ENCODE data around the gene TNXB.
"Not testable (repeated sequence)": the region's sequence is repeated elsewhere in the genome, so short reads cannot be mapped to it uniquely, and the experiment has no call there.

Gene TNXB

DNA sequence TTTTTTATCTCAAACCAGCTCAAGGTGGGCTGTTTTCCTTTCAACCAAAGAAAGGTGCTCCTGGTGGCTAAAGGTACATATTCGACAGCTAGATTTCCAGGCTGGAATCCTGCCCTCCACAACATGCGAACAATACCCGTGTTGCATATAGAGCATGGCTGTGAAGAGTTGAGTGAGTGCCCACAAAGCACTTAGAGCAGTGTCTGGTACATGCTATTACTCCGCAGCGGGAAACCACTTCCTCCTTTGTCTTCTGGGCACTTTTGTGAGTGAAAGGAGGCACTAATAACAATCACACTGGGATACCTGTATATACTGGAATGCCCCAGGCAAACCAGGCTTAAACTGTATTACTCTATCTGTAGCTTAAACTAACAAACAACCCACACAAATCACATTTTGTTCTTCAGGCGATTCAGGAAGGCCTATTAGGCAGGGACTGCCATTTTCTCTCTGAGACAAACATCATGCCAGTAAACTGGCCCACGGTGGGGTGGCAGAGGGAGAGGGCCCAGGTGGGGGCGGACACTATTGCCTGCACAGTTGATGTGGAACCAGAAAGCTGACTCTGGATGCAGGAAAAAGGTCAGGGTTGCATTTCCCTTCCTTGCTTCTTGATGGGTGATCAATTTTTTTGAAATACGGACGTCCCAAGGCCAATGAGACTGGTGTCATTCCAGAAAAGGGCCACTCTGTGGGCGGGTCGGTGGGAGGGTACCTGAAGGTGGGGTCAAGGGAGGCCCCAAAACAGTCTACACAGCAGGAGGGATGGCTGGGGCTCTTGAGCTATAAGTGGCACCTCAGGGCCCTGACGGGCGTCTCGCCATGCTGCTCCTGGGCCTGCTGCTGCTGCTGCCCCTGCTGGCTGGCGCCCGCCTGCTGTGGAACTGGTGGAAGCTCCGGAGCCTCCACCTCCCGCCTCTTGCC is 71.3 kb downstream of the TNXB start, which contains the start of gene CYP21A2:
TSS of gene CYP21A2 (plus strand) at position 818 of the 927 bp plus-strand sequence. CDS start at position 826, 8 bp downstream.
- not testable (repeated sequence) for DNase-seq (ENCODE audit: low spot score)

DNA sequence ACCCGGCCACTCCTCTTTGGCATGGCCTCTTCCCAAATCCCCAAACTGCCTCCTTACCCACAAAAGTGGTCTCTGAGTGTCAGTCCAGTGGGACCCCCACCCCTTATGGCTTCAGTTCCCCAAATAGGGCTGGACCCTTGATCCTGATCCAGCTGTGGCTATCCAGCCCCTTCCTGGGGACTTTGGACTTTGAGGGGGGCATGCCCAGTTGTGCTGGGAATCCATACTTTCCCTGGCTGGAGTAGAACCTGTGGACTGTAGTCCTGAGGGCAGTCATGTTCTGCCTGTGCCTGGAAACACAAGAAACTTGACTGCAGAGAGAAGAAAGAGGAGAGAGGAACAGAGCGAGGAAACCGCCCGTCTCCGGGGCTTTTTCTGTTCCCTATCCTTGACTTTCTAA is 72.0 kb downstream of the TNXB start:
- not testable (repeated sequence) for DNase-seq (ENCODE audit: low spot score)

DNA sequence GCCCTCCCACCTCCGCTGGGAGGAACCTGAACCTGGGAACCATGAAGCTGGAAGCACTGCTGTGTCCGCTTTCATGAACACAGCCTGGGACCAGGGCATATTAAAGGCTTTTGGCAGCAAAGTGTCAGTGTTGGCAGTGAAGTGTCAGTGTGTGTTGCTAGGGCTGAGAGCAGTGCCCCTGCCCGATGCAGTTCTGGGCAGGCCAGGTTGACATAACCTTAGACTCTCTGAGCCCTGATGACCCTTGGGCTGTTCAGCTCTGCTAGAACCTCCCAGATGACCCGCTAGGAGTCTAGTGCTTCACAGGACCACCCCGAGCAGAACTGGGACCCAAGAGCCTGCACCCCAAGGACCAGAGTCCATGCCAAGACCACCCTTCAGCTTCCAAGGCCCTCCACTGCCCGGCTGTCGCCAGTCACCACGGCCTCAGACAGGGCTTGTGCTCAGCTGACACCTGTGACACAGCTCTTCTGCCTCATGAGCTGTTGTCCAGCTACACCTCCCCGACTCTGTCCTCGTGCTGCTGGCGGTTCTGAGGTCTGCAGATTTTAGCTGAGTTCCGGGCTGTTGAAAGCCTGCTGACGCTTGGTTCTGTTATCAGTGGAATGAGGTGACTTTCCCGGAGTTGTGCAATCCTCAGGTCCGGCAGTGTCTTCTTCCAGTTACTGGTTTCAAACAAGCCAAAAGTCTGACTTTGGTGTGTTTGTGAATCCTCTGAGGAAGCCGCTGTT is 73.7 kb downstream of the TNXB start:
- DNase-seq (ENCODE audit: low spot score) = not testable (repeated sequence)

DNA sequence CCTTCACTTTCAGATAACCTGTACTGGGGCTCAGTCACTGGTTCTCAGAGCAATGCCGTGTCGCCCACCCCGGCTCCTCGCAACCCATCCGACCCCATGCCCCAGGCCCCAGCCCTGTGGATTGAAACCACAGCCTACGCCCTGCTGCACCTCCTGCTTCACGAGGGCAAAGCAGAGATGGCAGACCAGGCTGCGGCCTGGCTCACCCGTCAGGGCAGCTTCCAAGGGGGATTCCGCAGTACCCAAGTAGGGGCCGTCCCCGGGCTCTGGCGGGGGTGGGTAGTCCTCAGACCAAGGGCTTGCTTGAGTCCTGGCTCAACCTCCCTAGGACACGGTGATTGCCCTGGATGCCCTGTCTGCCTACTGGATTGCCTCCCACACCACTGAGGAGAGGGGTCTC is 79.6 kb downstream of the TNXB start:
- not testable (repeated sequence) for DNase-seq (ENCODE audit: low spot score)

DNA sequence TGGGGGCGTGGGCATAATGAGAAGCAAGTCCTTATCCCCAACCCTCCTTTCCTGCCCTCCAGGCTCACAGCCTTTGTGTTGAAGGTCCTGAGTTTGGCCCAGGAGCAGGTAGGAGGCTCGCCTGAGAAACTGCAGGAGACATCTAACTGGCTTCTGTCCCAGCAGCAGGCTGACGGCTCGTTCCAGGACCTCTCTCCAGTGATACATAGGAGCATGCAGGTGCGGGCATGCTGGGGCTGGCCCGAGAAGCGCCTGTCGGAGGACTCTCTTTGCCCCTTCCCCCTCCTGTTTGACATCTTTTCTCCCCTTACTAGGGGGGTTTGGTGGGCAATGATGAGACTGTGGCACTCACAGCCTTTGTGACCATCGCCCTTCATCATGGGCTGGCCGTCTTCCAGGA is 80.5 kb downstream of the TNXB start:
- DNase-seq (ENCODE audit: low spot score) = not testable (repeated sequence)

DNA sequence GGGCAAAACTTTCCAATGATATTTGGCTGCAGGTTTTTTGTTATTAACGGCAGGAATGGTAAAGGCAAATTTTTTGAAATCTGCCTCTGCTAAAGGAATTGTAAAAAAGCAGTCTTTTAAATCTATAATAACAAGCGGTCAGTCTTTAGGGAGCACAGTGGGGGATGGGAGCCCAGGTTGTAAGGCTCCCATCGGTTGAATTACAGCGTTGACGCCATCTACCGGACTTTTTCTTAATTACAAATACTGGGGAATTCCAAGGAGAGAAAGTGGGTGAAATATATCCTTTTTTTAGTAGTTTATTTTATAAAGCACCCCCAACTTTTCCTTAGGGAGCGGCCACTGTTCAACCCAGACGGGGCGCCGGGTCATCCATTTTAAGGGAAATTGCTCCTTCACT is 87.0 kb downstream of the TNXB start:
- DNase-seq (ENCODE audit: low spot score) = not testable (repeated sequence)

DNA sequence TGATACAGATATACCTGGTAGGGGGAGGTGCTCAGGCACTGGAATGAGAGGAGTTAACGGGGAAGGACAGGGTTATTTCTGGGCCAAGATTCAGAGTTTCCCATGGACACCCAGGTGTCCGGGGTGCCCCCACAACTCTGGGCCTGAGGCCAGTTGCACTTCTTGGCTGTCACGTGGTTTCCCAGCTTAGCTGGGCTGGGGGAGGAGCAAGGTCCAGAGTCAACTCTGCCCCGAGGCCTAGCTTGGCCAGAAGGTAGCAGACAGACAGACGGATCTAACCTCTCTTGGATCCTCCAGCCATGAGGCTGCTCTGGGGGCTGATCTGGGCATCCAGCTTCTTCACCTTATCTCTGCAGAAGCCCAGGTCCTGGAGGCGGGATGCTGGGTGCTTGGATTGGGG is 94.6 kb downstream of the TNXB start, which contains the start of gene C4B:
TSS of gene C4B (plus strand) at position 249 of the 400 bp plus-strand sequence. CDS start at position 300, 51 bp downstream.
- not testable (repeated sequence) for DNase-seq (ENCODE audit: low spot score)

DNA sequence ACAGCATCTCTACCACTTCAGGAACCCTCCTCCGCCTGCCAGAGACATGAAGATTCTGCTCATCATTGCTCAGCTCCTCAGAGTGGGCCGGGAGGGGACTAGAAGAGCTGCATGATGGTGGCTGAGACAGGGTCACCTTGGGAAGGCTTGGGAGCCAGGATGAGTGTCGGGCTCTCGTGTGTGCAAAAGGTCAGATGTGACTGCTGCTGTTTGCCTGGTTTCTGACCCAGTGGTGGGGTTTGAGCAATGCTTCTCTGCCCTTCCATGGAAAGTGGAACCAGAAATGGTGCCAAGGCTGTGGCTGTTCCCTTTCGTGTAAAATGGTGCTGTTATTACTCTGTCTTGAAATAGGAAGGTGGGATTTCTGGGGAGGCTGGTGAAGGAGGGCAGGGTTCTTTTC is 95.4 kb downstream of the TNXB start:
- DNase-seq (ENCODE audit: low spot score) = not testable (repeated sequence)

DNA sequence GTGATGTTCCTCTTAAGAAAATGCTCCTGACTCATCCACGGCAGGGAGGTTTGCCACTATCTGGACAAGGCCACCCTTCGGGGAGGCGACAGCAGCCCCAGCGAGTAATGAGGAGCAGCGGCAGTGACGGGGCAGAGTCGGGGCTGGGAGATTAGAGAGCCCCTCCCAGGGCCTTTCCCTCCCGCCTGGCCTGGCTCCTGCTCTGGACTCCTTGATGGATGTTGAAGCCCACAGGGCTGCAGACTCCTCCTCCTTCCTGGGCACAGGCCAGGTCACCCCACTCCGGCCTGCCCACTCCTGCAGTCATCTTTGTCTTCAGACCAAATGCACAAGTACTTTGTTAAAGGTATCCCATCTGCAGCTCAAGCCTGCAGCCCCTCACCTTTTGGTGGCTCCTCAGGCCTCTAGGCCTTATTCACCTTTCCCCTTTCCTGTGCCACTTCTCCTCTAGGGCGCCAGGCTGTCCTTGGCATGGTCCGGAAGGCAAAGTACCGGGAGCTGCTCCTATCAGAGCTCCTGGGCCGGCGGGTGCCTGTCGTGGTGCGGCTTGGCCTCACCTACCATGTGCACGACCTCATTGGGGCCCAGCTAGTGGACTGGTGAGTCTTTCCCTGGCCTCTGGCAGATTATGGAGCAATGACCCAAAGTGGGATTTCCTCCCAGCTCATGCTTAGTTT is 96.1 kb downstream of the TNXB start:
- DNase-seq (ENCODE audit: low spot score) = peak; percentile 31

DNA sequence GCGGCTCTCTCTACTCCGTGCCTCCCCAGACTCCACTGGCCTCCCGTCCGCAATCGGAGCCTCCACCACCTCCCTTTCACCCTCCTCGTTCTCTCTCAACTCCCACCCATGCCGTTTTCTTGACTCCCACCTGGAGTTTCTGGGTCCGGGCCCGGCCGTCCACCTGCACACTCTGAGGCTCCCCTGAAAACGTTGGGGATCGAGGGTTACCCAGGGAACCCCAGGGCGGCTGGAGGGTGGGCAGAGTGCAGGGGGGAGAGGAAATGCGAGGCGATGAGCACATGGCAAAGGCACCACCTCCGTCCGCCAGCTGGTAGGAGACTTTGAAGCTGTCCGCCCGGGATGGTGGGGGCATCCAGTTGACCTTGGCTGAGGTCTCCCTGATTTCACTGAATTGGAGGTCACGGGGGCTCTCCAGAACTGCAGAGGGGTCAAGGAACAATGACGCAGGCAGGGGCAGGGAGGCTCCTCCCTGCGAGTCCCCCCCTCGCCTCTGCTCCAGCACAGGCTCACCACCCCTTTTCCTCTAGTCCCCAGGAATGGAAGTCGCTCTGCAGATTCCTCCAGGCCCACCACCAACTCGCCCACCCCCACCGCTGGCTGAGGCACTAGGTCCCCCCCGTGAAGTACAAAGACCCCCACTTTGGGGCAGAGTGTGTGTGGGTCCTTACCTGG is 98.1 kb downstream of the TNXB start:
- not testable (repeated sequence) for DNase-seq (ENCODE audit: low spot score)

DNA sequence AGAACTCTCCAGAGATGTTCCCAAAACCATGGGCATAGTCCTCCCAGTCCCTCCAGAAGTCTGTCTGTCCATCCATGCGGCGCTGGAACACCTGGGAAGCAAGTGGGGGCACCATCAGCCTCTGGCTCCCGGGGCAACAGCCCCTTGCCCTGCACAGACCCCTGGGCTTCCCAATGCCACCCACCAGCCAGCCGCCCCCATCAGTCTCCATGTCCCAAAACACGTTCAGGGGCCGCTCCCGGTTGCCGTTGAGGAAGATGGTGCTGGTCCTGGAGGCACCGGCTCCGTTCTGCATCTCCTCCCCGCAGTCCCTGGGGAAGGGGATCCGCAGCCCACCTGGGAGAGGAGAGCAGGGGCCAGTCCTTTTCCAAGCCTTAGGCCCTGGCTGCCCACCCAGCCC is 99.6 kb downstream of the TNXB start:
- not testable (repeated sequence) for DNase-seq (ENCODE audit: low spot score)

DNA sequence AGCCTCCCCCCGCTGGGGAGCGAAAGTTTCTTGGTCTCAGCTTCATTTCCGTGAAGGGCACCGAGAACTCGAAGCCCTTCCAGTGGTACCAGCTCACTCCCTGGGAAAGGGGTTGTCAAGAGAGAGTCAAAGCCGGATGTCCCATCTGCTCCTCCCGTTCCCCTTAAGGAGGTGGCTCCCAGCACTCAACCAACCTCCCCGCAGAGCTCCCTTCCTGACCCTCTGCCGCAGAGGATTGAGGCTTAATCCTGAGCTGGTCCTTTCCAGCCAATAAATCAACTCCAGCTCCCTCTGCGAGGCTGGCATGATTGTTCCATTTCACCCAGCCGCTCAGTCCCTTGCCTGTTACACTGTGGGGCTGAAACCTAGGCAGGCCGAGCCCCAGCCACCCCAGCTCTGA is 100.5 kb downstream of the TNXB start:
- not testable (repeated sequence) for DNase-seq (ENCODE audit: low spot score)

DNA sequence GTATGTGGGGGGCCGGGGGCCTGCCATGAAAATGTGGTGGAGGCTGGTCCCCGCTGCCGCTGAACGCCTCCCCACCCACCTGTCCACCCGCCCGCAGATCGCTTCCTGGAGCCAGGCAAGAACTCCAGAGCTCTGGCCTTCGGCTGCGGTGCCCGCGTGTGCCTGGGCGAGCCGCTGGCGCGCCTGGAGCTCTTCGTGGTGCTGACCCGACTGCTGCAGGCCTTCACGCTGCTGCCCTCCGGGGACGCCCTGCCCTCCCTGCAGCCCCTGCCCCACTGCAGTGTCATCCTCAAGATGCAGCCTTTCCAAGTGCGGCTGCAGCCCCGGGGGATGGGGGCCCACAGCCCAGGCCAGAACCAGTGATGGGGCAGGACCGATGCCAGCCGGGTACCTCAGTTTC is 101.1 kb downstream of the TNXB start:
- DNase-seq (ENCODE audit: low spot score) = not testable (repeated sequence)

DNA sequence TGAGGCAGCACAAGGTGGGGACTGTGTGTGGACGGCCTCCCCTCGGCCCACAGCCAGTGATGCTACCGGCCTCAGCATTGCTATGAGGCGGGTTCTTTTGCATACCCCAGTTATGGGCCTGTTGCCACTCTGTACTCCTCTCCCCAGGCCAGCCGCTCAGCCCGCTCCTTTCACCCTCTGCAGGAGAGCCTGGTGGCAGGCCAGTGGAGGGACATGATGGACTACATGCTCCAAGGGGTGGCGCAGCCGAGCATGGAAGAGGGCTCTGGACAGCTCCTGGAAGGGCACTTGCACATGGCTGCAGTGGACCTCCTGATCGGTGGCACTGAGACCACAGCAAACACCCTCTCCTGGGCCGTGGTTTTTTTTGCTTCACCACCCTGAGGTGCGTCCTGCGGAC is 102.1 kb downstream of the TNXB start:
- not testable (repeated sequence) for DNase-seq (ENCODE audit: low spot score)

DNA sequence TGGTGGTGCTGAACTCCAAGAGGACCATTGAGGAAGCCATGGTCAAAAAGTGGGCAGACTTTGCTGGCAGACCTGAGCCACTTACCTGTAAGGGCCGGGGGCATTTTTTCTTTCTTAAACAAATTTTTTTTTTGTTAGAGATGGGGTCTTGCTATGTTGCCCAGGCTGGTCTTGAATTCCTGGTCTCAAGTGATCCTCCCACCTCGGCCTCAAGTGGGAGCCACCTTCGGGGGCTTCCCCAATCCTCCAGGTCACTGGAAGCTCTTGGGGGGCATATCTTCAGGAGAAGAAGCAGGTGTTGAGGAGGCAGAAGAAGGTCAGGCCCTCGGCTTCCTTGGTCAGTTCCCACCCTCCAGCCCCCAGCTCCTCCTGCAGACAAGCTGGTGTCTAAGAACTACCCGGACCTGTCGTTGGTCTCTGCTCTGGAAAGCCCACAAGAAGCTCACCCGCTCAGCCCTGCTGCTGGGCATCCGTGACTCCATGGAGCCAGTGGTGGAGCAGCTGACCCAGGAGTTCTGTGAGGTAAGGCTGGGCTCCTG is 103.1 kb downstream of the TNXB start:
- DNase-seq (ENCODE audit: low spot score) = not testable (repeated sequence)

DNA sequence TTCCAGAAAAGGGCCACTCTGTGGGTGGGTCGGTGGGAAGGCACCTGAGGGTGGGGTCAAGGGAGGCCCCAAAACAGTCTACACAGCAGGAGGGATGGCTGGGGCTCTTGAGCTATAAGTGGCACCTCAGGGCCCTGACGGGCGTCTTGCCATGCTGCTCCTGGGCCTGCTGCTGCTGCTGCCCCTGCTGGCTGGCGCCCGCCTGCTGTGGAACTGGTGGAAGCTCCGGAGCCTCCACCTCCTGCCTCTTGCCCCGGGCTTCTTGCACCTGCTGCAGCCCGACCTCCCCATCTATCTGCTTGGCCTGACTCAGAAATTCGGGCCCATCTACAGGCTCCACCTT is 103.6 kb downstream of the TNXB start:
- not testable (repeated sequence) for DNase-seq (ENCODE audit: low spot score)

DNA sequence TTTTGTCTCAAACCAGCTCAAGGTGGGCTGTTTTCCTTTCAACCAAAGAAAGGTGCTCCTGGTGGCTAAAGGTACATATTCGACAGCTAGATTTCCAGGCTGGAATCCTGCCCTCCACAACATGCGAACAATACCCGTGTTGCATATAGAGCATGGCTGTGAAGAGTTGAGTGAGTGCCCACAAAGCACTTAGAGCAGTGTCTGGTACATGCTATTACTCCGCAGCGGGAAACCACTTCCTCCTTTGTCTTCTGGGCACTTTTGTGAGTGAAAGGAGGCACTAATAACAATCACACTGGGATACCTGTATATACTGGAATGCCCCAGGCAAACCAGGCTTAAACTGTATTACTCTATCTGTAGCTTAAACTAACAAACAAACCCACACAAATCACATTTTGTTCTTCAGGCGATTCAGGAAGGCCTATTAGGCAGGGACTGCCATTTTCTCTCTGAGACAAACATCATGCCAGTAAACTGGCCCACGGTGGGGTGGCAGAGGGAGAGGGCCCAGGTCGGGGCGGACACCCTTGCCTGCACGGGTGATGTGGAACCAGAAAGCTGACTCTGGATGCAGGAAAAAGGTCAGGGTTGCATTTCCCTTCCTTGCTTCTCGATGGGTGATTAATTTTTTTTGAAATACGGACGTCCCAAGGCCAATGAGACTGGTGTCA is 104.1 kb downstream of the TNXB start:
- DNase-seq (ENCODE audit: low spot score) = not testable (repeated sequence)

DNA sequence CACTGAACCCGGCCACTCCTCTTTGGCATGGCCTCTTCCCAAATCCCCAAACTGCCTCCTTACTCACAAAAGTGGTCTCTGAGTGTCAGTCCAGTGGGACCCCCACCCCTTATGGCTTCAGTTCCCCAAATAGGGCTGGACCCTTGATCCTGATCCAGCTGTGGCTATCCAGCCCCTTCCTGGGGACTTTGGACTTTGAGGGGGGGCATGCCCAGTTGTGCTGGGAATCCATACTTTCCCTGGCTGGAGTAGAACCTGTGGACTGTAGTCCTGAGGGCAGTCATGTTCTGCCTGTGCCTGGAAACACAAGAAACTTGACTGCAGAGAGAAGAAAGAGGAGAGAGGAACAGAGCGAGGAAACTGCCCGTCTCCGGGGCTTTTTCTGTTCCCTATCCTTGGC is 104.7 kb downstream of the TNXB start:
- not testable (repeated sequence) for DNase-seq (ENCODE audit: low spot score)

DNA sequence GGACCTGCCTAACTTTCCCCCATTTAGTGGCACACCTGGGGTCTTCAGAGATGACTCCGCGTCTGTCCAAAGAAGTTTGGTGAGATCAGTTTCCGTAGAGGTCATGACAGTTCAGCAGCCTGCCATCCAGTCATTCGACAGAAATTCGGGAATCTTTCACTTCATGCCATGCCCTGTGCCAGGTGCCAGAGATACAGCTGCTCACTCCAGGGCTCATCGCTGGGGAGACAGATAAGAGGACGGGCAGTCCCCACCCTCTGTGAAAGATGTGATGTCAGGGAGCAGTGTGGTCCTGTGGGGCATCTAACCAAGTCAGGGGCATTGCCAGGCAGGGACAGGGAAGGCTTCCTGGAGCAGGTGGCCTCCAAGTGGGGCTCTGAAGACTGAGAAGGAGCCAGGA is 105.8 kb downstream of the TNXB start:
- DNase-seq (ENCODE audit: low spot score) = not testable (repeated sequence)

DNA sequence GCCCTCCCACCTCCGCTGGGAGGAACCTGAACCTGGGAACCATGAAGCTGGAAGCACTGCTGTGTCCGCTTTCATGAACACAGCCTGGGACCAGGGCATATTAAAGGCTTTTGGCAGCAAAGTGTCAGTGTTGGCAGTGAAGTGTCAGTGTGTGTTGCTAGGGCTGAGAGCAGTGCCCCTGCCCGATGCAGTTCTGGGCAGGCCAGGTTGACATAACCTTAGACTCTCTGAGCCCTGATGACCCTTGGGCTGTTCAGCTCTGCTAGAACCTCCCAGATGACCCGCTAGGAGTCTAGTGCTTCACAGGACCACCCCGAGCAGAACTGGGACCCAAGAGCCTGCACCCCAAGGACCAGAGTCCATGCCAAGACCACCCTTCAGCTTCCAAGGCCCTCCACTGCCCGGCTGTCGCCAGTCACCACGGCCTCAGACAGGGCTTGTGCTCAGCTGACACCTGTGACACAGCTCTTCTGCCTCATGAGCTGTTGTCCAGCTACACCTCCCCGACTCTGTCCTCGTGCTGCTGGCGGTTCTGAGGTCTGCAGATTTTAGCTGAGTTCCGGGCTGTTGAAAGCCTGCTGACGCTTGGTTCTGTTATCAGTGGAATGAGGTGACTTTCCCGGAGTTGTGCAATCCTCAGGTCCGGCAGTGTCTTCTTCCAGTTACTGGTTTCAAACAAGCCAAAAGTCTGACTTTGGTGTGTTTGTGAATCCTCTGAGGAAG is 106.4 kb downstream of the TNXB start:
- DNase-seq (ENCODE audit: low spot score) = not testable (repeated sequence)

Data from hematopoietic multipotent progenitor cell treated with erythropoietin and hydrocortisone succinate and interleukin-3 and kit ligand, for 15 days (in vitro differentiated cells).